ENCODE data around the gene MED13L. TPM values are rescaled to one million over a fixed set of nuclear protein-coding genes. Genes with fewer than 3 reads are reported as not detected.

Gene MED13L
- total and polyA plus RNA-seq, 9 donors, result 31.0 to 82.7 (median 44.9) TPM

- Histone ChIP-seq H3K36me3 (ENCODE audit: control insufficient read depth, insufficient read depth, low read length) (no peaks in the 10 kb centered on the region), H3K9me3 (replicated peaks; ENCODE audit: control insufficient read depth, low read depth, low read length) (no peaks in the 10 kb centered on the region), H3K27ac (ENCODE audit: low read length) (no peak overlapping the region), H3K4me1 (ENCODE audit: control insufficient read depth, insufficient read depth, low read length) (no peaks in the 10 kb centered on the region), H3K27me3 (ENCODE audit: control insufficient read depth, insufficient read depth, low read length) (no peaks in the 10 kb centered on the region), H3K4me3 (ENCODE audit: low read length) (no peak overlapping the region)
- 81% methylated on average over 4 of the region's 5 CpGs for WGBS (ENCODE audit: insufficient coverage)
- no peak for DNase-seq
Observed at GRCh38 chr12:116216022-116216756, 61.3 kb downstream of the MED13L start.

GRCh38 chr12:116215023-116215422, 62.5 kb downstream of the MED13L start:
- Histone ChIP-seq H3K9me3 (replicated peaks; ENCODE audit: control insufficient read depth, low read depth, low read length) (no peaks in the 10 kb centered on the region), H3K4me3 (ENCODE audit: low read length) (no peak overlapping the region), H3K27ac (ENCODE audit: low read length) (no peak overlapping the region), H3K36me3 (ENCODE audit: control insufficient read depth, insufficient read depth, low read length) (no peaks in the 10 kb centered on the region), H3K27me3 (ENCODE audit: control insufficient read depth, insufficient read depth, low read length) (no peaks in the 10 kb centered on the region), H3K4me1 (ENCODE audit: control insufficient read depth, insufficient read depth, low read length) (no peaks in the 10 kb centered on the region)
- no CpG with 5 or more reads among the region's 1 CpG for WGBS (ENCODE audit: insufficient coverage)
- no peak for DNase-seq

GRCh38 chr12:116213885-116214527, 63.5 kb downstream of the MED13L start:
- Histone ChIP-seq H3K27me3 (ENCODE audit: control insufficient read depth, insufficient read depth, low read length) (no peaks in the 10 kb centered on the region), H3K36me3 (ENCODE audit: control insufficient read depth, insufficient read depth, low read length) (no peaks in the 10 kb centered on the region), H3K4me3 (ENCODE audit: low read length) (no peak overlapping the region), H3K4me1 (ENCODE audit: control insufficient read depth, insufficient read depth, low read length) (peaks cover 4% of the 10 kb centered on the region), H3K9me3 (replicated peaks; ENCODE audit: control insufficient read depth, low read depth, low read length) (no peaks in the 10 kb centered on the region), H3K27ac (ENCODE audit: low read length) (no peak overlapping the region)
- WGBS (ENCODE audit: insufficient coverage), result no CpG with 5 or more reads among the region's 4 CpGs
- DNase-seq, result no peak

- no peaks in the 10 kb centered on the region for H3K27me3 ChIP-seq (ENCODE audit: control insufficient read depth, insufficient read depth, low read length)
- no CpG with 5 or more reads among the region's 4 CpGs for WGBS (ENCODE audit: insufficient coverage)
- H3K9me3 ChIP-seq (replicated peaks; ENCODE audit: control insufficient read depth, low read depth, low read length), result no peaks in the 10 kb centered on the region
- no peak overlapping the region for H3K27ac ChIP-seq (ENCODE audit: low read length)
- H3K4me3 ChIP-seq (ENCODE audit: low read length), result no peak overlapping the region
- DNase-seq, result no peak
- no peaks in the 10 kb centered on the region for H3K36me3 ChIP-seq (ENCODE audit: control insufficient read depth, insufficient read depth, low read length)
- peaks cover 4% of the 10 kb centered on the region for H3K4me1 ChIP-seq (ENCODE audit: control insufficient read depth, insufficient read depth, low read length)
Observed at GRCh38 chr12:116213014-116213413, 64.5 kb downstream of the MED13L start.

- no peaks in the 10 kb centered on the region for H3K9me3 ChIP-seq (replicated peaks; ENCODE audit: control insufficient read depth, low read depth, low read length)
- no peak overlapping the region for H3K4me3 ChIP-seq (ENCODE audit: low read length)
- peaks cover 4% of the 10 kb centered on the region for H3K4me1 ChIP-seq (ENCODE audit: control insufficient read depth, insufficient read depth, low read length)
- 100% methylated on average over 1 of the region's 4 CpGs for WGBS (ENCODE audit: insufficient coverage)
- no peaks in the 10 kb centered on the region for H3K27me3 ChIP-seq (ENCODE audit: control insufficient read depth, insufficient read depth, low read length)
- DNase-seq, result no peak
- no peaks in the 10 kb centered on the region for H3K36me3 ChIP-seq (ENCODE audit: control insufficient read depth, insufficient read depth, low read length)
- H3K27ac ChIP-seq (ENCODE audit: low read length), result no peak overlapping the region
Observed at GRCh38 chr12:116210762-116211161, 66.7 kb downstream of the MED13L start.

- no peaks in the 10 kb centered on the region for H3K36me3 ChIP-seq (ENCODE audit: control insufficient read depth, insufficient read depth, low read length)
- no CpG with 5 or more reads among the region's 5 CpGs for WGBS (ENCODE audit: insufficient coverage)
- no peak overlapping the region for H3K27ac ChIP-seq (ENCODE audit: low read length)
- no peak for DNase-seq
- H3K9me3 ChIP-seq (replicated peaks; ENCODE audit: control insufficient read depth, low read depth, low read length), result no peaks in the 10 kb centered on the region
- H3K27me3 ChIP-seq (ENCODE audit: control insufficient read depth, insufficient read depth, low read length), result no peaks in the 10 kb centered on the region
- peaks cover 4% of the 10 kb centered on the region for H3K4me1 ChIP-seq (ENCODE audit: control insufficient read depth, insufficient read depth, low read length)
- no peak overlapping the region for H3K4me3 ChIP-seq (ENCODE audit: low read length)
Observed at GRCh38 chr12:116210131-116210530, 67.4 kb downstream of the MED13L start.

GRCh38 chr12:116209503-116209902, 68.0 kb downstream of the MED13L start:
- WGBS (ENCODE audit: insufficient coverage), result 83% methylated on average over 1 of the region's 2 CpGs
- Histone ChIP-seq H3K27ac (ENCODE audit: low read length) (no peak overlapping the region), H3K36me3 (ENCODE audit: control insufficient read depth, insufficient read depth, low read length) (no peaks in the 10 kb centered on the region), H3K4me3 (ENCODE audit: low read length) (no peak overlapping the region), H3K4me1 (ENCODE audit: control insufficient read depth, insufficient read depth, low read length) (peaks cover 4% of the 10 kb centered on the region), H3K27me3 (ENCODE audit: control insufficient read depth, insufficient read depth, low read length) (no peaks in the 10 kb centered on the region), H3K9me3 (replicated peaks; ENCODE audit: control insufficient read depth, low read depth, low read length) (no peaks in the 10 kb centered on the region)
- no peak for DNase-seq

GRCh38 chr12:116207274-116207673, 70.2 kb downstream of the MED13L start:
- no CpG with 5 or more reads among the region's 3 CpGs for WGBS (ENCODE audit: insufficient coverage)
- no peaks in the 10 kb centered on the region for H3K27me3 ChIP-seq (ENCODE audit: control insufficient read depth, insufficient read depth, low read length)
- H3K9me3 ChIP-seq (replicated peaks; ENCODE audit: control insufficient read depth, low read depth, low read length), result no peaks in the 10 kb centered on the region
- H3K4me1 ChIP-seq (ENCODE audit: control insufficient read depth, insufficient read depth, low read length), result peaks cover 7% of the 10 kb centered on the region
- DNase-seq, result no peak
- no peak overlapping the region for H3K4me3 ChIP-seq (ENCODE audit: low read length)
- no peak overlapping the region for H3K27ac ChIP-seq (ENCODE audit: low read length)
- H3K36me3 ChIP-seq (ENCODE audit: control insufficient read depth, insufficient read depth, low read length), result no peaks in the 10 kb centered on the region

- H3K9me3 ChIP-seq (replicated peaks; ENCODE audit: control insufficient read depth, low read depth, low read length), result no peaks in the 10 kb centered on the region
- no CpG with 5 or more reads among the region's 3 CpGs for WGBS (ENCODE audit: insufficient coverage)
- no peak overlapping the region for H3K4me3 ChIP-seq (ENCODE audit: low read length)
- H3K27ac ChIP-seq (ENCODE audit: low read length), result no peak overlapping the region
- no peaks in the 10 kb centered on the region for H3K36me3 ChIP-seq (ENCODE audit: control insufficient read depth, insufficient read depth, low read length)
- no peaks in the 10 kb centered on the region for H3K27me3 ChIP-seq (ENCODE audit: control insufficient read depth, insufficient read depth, low read length)
- no peak for DNase-seq
- peaks cover 7% of the 10 kb centered on the region for H3K4me1 ChIP-seq (ENCODE audit: control insufficient read depth, insufficient read depth, low read length)
Observed at GRCh38 chr12:116206828-116207227, 70.7 kb downstream of the MED13L start.

GRCh38 chr12:116204785-116205184, 72.7 kb downstream of the MED13L start:
- Histone ChIP-seq H3K36me3 (ENCODE audit: control insufficient read depth, insufficient read depth, low read length) (no peaks in the 10 kb centered on the region), H3K4me1 (ENCODE audit: control insufficient read depth, insufficient read depth, low read length) (peaks cover 5% of the 10 kb centered on the region)
- no CpG with 5 or more reads among the region's 3 CpGs for WGBS (ENCODE audit: insufficient coverage)

More at GRCh38 chr12:116204785-116205184, 72.7 kb downstream of the MED13L start:
- no peak overlapping the region for H3K4me3 ChIP-seq (ENCODE audit: low read length)
- no peaks in the 10 kb centered on the region for H3K27me3 ChIP-seq (ENCODE audit: control insufficient read depth, insufficient read depth, low read length)
- H3K27ac ChIP-seq (ENCODE audit: low read length), result no peak overlapping the region
- H3K9me3 ChIP-seq (replicated peaks; ENCODE audit: control insufficient read depth, low read depth, low read length), result no peaks in the 10 kb centered on the region
- DNase-seq, result no peak

All from muscle of leg (tissue), 11 donors.